ENCODE measurements around the gene MEPE.

The MEPE gene

DNA sequence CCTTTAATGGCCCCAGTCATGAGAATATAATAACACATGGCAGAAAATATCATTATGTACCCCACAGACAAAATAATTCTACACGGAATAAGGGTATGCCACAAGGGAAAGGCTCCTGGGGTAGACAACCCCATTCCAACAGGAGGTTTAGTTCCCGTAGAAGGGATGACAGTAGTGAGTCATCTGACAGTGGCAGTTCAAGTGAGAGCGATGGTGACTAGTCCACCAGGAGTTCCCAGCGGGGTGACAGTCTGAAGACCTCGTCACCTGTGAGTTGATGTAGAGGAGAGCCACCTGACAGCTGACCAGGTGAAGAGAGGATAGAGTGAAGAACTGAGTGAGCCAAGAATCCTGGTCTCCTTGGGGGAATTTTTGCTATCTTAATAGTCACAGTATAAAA, 13.5 kb downstream of the MEPE start:
- H3F3A ChIP-seq (ENCODE audit: insufficient read depth, low read length), result no peaks in the 10 kb centered on the region
- no peaks in the 10 kb centered on the region for H3K4me1 ChIP-seq (ENCODE audit: insufficient read depth, low read length, severe bottlenecking)
- H3K9ac ChIP-seq (ENCODE audit: low read length), result no peak overlapping the region
- H3K27ac ChIP-seq (ENCODE audit: low read depth, low read length, poor library complexity, severe bottlenecking), result no peak overlapping the region
- H3K79me2 ChIP-seq (ENCODE audit: insufficient read depth, low read length), result no peaks in the 10 kb centered on the region
- TF ChIP-seq, protein P1, sequence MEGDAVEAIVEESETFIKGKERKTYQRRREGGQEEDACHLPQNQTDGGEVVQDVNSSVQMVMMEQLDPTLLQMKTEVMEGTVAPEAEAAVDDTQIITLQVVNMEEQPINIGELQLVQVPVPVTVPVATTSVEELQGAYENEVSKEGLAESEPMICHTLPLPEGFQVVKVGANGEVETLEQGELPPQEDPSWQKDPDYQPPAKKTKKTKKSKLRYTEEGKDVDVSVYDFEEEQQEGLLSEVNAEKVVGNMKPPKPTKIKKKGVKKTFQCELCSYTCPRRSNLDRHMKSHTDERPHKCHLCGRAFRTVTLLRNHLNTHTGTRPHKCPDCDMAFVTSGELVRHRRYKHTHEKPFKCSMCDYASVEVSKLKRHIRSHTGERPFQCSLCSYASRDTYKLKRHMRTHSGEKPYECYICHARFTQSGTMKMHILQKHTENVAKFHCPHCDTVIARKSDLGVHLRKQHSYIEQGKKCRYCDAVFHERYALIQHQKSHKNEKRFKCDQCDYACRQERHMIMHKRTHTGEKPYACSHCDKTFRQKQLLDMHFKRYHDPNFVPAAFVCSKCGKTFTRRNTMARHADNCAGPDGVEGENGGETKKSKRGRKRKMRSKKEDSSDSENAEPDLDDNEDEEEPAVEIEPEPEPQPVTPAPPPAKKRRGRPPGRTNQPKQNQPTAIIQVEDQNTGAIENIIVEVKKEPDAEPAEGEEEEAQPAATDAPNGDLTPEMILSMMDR (IDR thresholded peaks at IDR 0.05; ENCODE audit: low read length), result no peak
- TF ChIP-seq EZH2 (IDR thresholded peaks at IDR 0.05; ENCODE audit: borderline replicate concordance, low read length), result no peak
- no peak overlapping the region for H2AFZ ChIP-seq (ENCODE audit: low read length)
- H4K20me1 ChIP-seq (ENCODE audit: insufficient read depth, low read length), result no peaks in the 10 kb centered on the region
- no peaks in the 10 kb centered on the region for H3K27me3 ChIP-seq (ENCODE audit: insufficient read depth, low read length)
- H3K4me2 ChIP-seq (ENCODE audit: low read length), result no peak overlapping the region
- H3K9me2 ChIP-seq (ENCODE audit: low read depth, low read length), result no peaks in the 10 kb centered on the region
- H3K9me3 ChIP-seq (ENCODE audit: low read length), result no peaks in the 10 kb centered on the region
- H3K36me3 ChIP-seq (ENCODE audit: insufficient read depth, low read length), result no peaks in the 10 kb centered on the region
- H3K4me3 ChIP-seq (ENCODE audit: low read depth, low read length, poor library complexity, severe bottlenecking), result no peak overlapping the region

DNA sequence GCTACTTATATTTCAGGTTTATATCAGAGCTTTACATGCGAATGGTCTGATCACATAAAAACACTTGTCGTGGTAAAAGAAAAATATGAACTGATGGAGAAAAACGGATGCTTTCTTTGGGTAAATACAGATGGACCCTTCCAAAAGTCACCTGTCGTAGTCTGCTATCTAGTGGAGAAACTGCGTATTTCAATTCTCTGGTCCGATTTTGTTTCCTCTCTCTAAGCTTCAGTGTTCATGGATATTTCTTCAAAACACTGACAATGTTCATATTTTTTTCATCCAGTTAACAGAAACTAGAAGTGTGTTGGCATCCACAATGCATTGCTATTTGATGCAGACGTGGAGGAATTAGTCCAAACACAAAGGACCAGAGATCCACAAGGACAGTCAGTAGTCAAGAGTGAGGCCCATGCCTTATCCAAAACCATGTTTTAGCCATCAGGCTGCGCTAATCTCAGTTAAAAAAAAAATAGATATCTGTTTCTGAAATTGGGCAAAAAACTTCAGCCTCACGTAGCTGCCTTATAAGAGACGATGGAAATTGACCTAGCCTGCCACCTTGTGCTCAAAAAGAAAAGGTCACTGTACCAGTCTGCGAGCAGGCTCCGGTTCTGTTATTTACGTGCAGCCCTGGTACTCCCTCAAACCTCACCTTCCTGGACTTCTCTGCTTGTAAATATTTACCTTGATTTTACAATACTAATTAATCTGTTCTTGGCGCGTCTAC, 16.0 kb downstream of the MEPE start:
- Histone ChIP-seq H3K9me2 (ENCODE audit: low read depth, low read length) (no peaks in the 10 kb centered on the region), H3K27ac (ENCODE audit: low read depth, low read length, poor library complexity, severe bottlenecking) (no peak overlapping the region), H3K4me3 (ENCODE audit: low read depth, low read length, poor library complexity, severe bottlenecking) (no peak overlapping the region), H3K79me2 (ENCODE audit: insufficient read depth, low read length) (no peaks in the 10 kb centered on the region), H3K4me2 (ENCODE audit: low read length) (no peak overlapping the region), H3K36me3 (ENCODE audit: insufficient read depth, low read length) (no peaks in the 10 kb centered on the region), H3K4me1 (ENCODE audit: insufficient read depth, low read length, severe bottlenecking) (no peaks in the 10 kb centered on the region), H2AFZ (ENCODE audit: low read length) (no peak overlapping the region), H4K20me1 (ENCODE audit: insufficient read depth, low read length) (no peaks in the 10 kb centered on the region), H3F3A (ENCODE audit: insufficient read depth, low read length) (no peaks in the 10 kb centered on the region), H3K9ac (ENCODE audit: low read length) (no peak overlapping the region), H3K9me3 (ENCODE audit: low read length) (no peaks in the 10 kb centered on the region), H3K27me3 (ENCODE audit: insufficient read depth, low read length) (no peaks in the 10 kb centered on the region)
- TF ChIP-seq EZH2 (IDR thresholded peaks at IDR 0.05; ENCODE audit: borderline replicate concordance, low read length), result no peak
- TF ChIP-seq, protein P1 (IDR thresholded peaks at IDR 0.05; ENCODE audit: low read length), result peak; percentile 51; the same call in 1 of the 2 replicates

DNA sequence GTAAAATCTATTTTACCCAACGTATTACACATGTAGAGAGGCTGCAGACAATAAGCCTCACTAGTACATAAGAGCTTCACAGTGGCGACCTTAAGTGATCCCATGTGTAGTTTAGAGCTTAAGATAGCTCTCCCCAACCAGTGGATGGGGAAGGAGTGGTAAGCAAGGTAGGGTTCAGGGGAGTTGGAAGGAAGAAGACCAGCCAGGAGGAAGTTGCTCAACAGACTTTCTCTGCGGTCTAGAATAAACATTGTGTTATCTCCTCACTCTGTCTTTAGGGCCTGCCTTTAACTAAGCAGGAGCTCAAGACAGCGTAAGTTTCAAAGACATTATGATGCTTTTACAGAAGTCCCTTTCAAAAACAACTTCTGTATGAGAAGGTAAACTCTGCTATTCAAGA, 16.8 kb downstream of the MEPE start:
- H2AFZ ChIP-seq (ENCODE audit: low read length), result no peak overlapping the region
- H3K79me2 ChIP-seq (ENCODE audit: insufficient read depth, low read length), result no peaks in the 10 kb centered on the region
- H3K27me3 ChIP-seq (ENCODE audit: insufficient read depth, low read length), result no peaks in the 10 kb centered on the region
- no peaks in the 10 kb centered on the region for H3K9me3 ChIP-seq (ENCODE audit: low read length)
- no peaks in the 10 kb centered on the region for H4K20me1 ChIP-seq (ENCODE audit: insufficient read depth, low read length)
- H3F3A ChIP-seq (ENCODE audit: insufficient read depth, low read length), result no peaks in the 10 kb centered on the region
- H3K27ac ChIP-seq (ENCODE audit: low read depth, low read length, poor library complexity, severe bottlenecking), result no peak overlapping the region
- no peaks in the 10 kb centered on the region for H3K4me1 ChIP-seq (ENCODE audit: insufficient read depth, low read length, severe bottlenecking)
- no peaks in the 10 kb centered on the region for H3K9me2 ChIP-seq (ENCODE audit: low read depth, low read length)
- H3K4me2 ChIP-seq (ENCODE audit: low read length), result no peak overlapping the region
- no peaks in the 10 kb centered on the region for H3K36me3 ChIP-seq (ENCODE audit: insufficient read depth, low read length)
- H3K4me3 ChIP-seq (ENCODE audit: low read depth, low read length, poor library complexity, severe bottlenecking), result no peak overlapping the region
- TF ChIP-seq EZH2 (IDR thresholded peaks at IDR 0.05; ENCODE audit: borderline replicate concordance, low read length), result no peak
- TF ChIP-seq, protein P1 (IDR thresholded peaks at IDR 0.05; ENCODE audit: low read length), result no peak
- no peak overlapping the region for H3K9ac ChIP-seq (ENCODE audit: low read length)
